Hematopoietic multipotent progenitor cell treated with erythropoietin and hydrocortisone succinate and interleukin-3 and kit ligand, for 15 days (in vitro differentiated cells): ENCODE results near the gene SIRT6.
"Not testable (repeated sequence)": the region's sequence is repeated elsewhere in the genome, so short reads cannot be mapped to it uniquely, and the experiment has no call there.

Experiments
- DNase-seq: peaks from one replicate; pipeline ENCODE4 v3.0.0-alpha.2; 2015; ENCODE audit warnings: low spot score

SIRT6 gene

GRCh38 chr19:4182084-4182810, at the start of gene SIRT6, which contains the start of gene ANKRD24:
TSS of gene SIRT6 (minus strand) at chr19:4182563. CDS start at chr19:4182539, 24 bp downstream.
TSS of gene ANKRD24 (plus strand) at chr19:4182689. CDS start at chr19:4186426, 3,737 bp downstream.
- DNase-seq: peak; percentile 96

GRCh38 chr19:4232139-4232538, 49.8 kb upstream of the SIRT6 start:
- not testable (repeated sequence) for DNase-seq

GRCh38 chr19:4231521-4231920, 49.2 kb upstream of the SIRT6 start:
- not testable (repeated sequence) for DNase-seq

- not testable (repeated sequence) for DNase-seq
These were observed 47.9 kb upstream of the SIRT6 start for GRCh38 chr19:4230237-4230636.

- DNase-seq: no peak
These were observed 47.0 kb upstream of the SIRT6 start, which contains the start of gene EBI3 for GRCh38 chr19:4229179-4229931. TSS of gene EBI3 (plus strand) at chr19:4229523. CDS start at chr19:4229551, 28 bp downstream.

- no peak for DNase-seq
These were observed 46.4 kb upstream of the SIRT6 start for GRCh38 chr19:4228765-4229178.

- no peak for DNase-seq
These were observed 45.4 kb upstream of the SIRT6 start for GRCh38 chr19:4227771-4228170.

GRCh38 chr19:4225885-4226284, 43.5 kb upstream of the SIRT6 start:
- no peak for DNase-seq

GRCh38 chr19:4224470-4224869, 42.1 kb upstream of the SIRT6 start:
- DNase-seq: no peak

- DNase-seq: no peak
These were observed 37.8 kb upstream of the SIRT6 start for GRCh38 chr19:4220188-4220587.

GRCh38 chr19:4218523-4218922, 36.2 kb upstream of the SIRT6 start:
- DNase-seq: not testable (repeated sequence)

GRCh38 chr19:4217429-4218264, 35.3 kb upstream of the SIRT6 start:
- no peak for DNase-seq

- no peak for DNase-seq
These were observed 34.5 kb upstream of the SIRT6 start for GRCh38 chr19:4216846-4217245.

GRCh38 chr19:4215807-4216206, 33.4 kb upstream of the SIRT6 start:
- DNase-seq: no peak

- DNase-seq: no peak
These were observed 30.8 kb upstream of the SIRT6 start for GRCh38 chr19:4213116-4213515.

GRCh38 chr19:4210166-4210731, 27.9 kb upstream of the SIRT6 start:
- DNase-seq: no peak

GRCh38 chr19:4208385-4209094, 26.2 kb upstream of the SIRT6 start:
- peak; percentile 30 for DNase-seq

GRCh38 chr19:4206818-4207484, 24.6 kb upstream of the SIRT6 start:
- peak; percentile 10 for DNase-seq

GRCh38 chr19:4201798-4202197, 19.4 kb upstream of the SIRT6 start:
- DNase-seq: no peak

- no peak for DNase-seq
These were observed 18.7 kb upstream of the SIRT6 start for GRCh38 chr19:4200940-4201542.
